Measurements from ENCODE around the gene PMPCA. TPM values are rescaled to one million over a fixed set of nuclear protein-coding genes. Genes with fewer than 3 reads are reported as not detected.
A peak's percentile ranks its signal among the peaks of the same experiment; 100 is the strongest.

Gene PMPCA
- total and polyA plus RNA-seq, 2 of the 8 experiments (the other 6 are each of a cell fraction or from before 2014, with no cell fraction given): 60.0 to 88.2 TPM

DNA sequence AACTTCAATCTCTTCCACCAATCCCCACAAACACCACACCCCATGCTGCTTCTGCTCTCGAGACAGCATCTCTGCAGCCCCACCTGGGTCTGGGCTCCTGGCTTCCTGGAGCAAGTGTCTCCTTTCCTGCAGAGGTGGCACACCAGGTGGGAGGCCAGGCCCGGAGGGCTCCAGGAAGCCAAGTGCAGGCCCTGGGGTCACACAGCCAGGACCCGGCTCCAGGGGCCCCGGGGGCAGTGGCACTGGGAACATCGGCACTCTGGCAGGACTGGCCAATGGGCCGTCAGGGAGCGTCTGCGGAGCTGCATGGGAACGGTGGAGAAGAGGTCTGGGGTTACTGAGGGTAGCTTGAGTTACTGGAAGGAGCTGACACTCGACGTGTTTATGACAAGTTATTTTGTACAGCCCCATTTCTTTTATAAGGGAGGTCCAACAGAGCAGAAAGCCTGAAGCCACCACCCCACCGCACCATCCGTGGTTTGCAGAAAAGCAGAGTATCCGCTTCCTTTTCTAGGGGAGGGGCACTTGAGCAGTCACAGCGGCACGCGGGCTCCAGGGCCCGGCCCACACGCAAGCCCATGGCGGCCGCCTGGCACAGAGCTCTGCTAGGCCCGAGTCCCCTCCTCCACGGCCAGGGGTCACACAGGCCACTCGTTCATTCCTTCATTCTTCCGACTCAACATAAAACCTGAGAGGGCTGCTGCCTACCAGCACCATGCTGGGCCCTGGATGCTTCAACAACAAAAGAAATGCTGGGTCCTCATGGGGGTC is 43.8 kb downstream of the PMPCA start:
- H3K79me1 ChIP-seq (ENCODE audit: low read depth, low read length): no peaks in the 10 kb centered on the region
- DNase-seq (ENCODE audit: low read depth in 1 of 2, low spot score in 2 of 2) (no peak), FAIRE-seq (no peak)
- 95% methylated on average over 25 of the region's 25 CpGs; no CpG with 5 or more reads in 1 of the 2 experiments for WGBS, 2 experiments (ENCODE audit: extremely low coverage in 1 of 2, insufficient coverage in 1 of 2, insufficient read length in 1 of 2, insufficient replicate concordance in 2 of 2, low coverage in 1 of 2, low lambda C conversion rate in 2 of 2, missing lambda C conversion rate in 1 of 2)
- no peak overlapping the region for H4K5ac ChIP-seq (ENCODE audit: insufficient read length, low read depth, low read length)
- no peak overlapping the region for H2AFZ ChIP-seq (ENCODE audit: low read length)
- no peak overlapping the region for H2BK12ac ChIP-seq (ENCODE audit: low read depth, low read length)
- CTCF ChIA-PET (ENCODE audit: partially characterized antibody): interaction anchor here (1.3 to 1.7 kb wide), 4 partner anchors 9 to 31 kb away, joined by 3 to 6 read pairs (median 4); partner anchors contain the start of gene INPP5E
- H3K14ac ChIP-seq (ENCODE audit: insufficient read length): no peak overlapping the region
- H3K79me2 ChIP-seq (ENCODE audit: control insufficient read depth in 1 of 2, insufficient read depth in 2 of 2, low read length in 2 of 2): no peaks in the 10 kb centered on the region
- H3K36me3 ChIP-seq (ENCODE audit: control insufficient read depth in 2 of 4, insufficient read depth in 4 of 4, low read length in 3 of 4): peaks cover 28 to 59% (median 55%) of the 10 kb centered on the region in 4 experiments
- no peak overlapping the region for H3K27ac ChIP-seq (ENCODE audit: low read depth, low read length)
- no peak overlapping the region for H2BK120ac ChIP-seq (replicated peaks; ENCODE audit: low read depth, low read length)
- H2AK5ac ChIP-seq (ENCODE audit: low read depth, low read length): no peak overlapping the region
- H3K4me3 ChIP-seq (ENCODE audit: extremely low read depth in 1 of 4, insufficient read depth in 2 of 4, low read depth in 3 of 4, low read length in 4 of 4): no peak overlapping the region
- H3K18ac ChIP-seq (ENCODE audit: extremely low read depth, low read length): no peak overlapping the region
- no peak overlapping the region for H2BK5ac ChIP-seq (ENCODE audit: low read depth, low read length)
- peak overlapping the region; percentile 14; the same call in 1 of the 2 replicates for H4K8ac ChIP-seq (ENCODE audit: extremely low read depth, insufficient read depth, low read length)
- H3K9me3 ChIP-seq (ENCODE audit: insufficient read depth in 2 of 2, low read depth in 1 of 2, low read length in 1 of 2): no peaks in the 10 kb centered on the region
- POLR2A ChIA-PET (ENCODE audit: partially characterized antibody): interaction anchor here (1.0 to 2.1 kb wide), 5 partner anchors 12 to 65 kb away, joined by 3 to 10 read pairs (median 3); no protein-coding TSS in a partner anchor
- H3K23ac ChIP-seq (ENCODE audit: insufficient read length): no peak overlapping the region
- H4K91ac ChIP-seq (replicated peaks; ENCODE audit: insufficient read length, low read length): no peak overlapping the region
- no peak overlapping the region for H3K9ac ChIP-seq (replicated peaks in 1 of 4; ENCODE audit: extremely low read depth in 1 of 4, low read depth in 3 of 4, low read length in 3 of 4)
- H4K20me1 ChIP-seq (replicated peaks in 1 of 2; ENCODE audit: control insufficient read depth in 1 of 2, insufficient read depth in 2 of 2, low read length in 2 of 2): peaks cover 0 to 19% of the 10 kb centered on the region in 2 experiments
- H3K4ac ChIP-seq (replicated peaks; ENCODE audit: insufficient read length, low read depth, low read length): no peak overlapping the region
- no peaks in the 10 kb centered on the region for H3K23me2 ChIP-seq (ENCODE audit: low read depth, low read length)
- H2BK20ac ChIP-seq (ENCODE audit: low read length): no peak overlapping the region
- H2BK15ac ChIP-seq (ENCODE audit: low read length): no peak overlapping the region
- H3K56ac ChIP-seq (replicated peaks; ENCODE audit: insufficient read length, low read depth, low read length): no peak overlapping the region
- H3K4me2 ChIP-seq (ENCODE audit: insufficient read depth in 1 of 2, low read depth in 2 of 2, low read length in 2 of 2): no peak overlapping the region
- H3K4me1 ChIP-seq (replicated peaks in 1 of 4; ENCODE audit: control insufficient read depth in 3 of 4, insufficient read depth in 4 of 4, low read length in 3 of 4): no peaks in the 10 kb centered on the region
- no peaks in the 10 kb centered on the region for H3K27me3 ChIP-seq (replicated peaks in 1 of 4; ENCODE audit: control insufficient read depth in 3 of 4, extremely low read depth in 1 of 4, insufficient read depth in 3 of 4, low read length in 3 of 4)
- TF ChIP-seq JUN (IDR thresholded peaks at IDR 0.05; ENCODE audit: low read depth, low read length) (no peak), TEAD4 (IDR thresholded peaks at IDR 0.05; ENCODE audit: low read depth, low read length) (no peak), YY1 (IDR thresholded peaks at IDR 0.05; ENCODE audit: low read depth, low read length) (no peak), USF2 (IDR thresholded peaks at IDR 0.05; ENCODE audit: low read length) (no peak), SAP30 (IDR thresholded peaks at IDR 0.05; ENCODE audit: insufficient read depth, insufficient replicate concordance, low read length) (no peak), CBX8 (IDR thresholded peaks at IDR 0.05; ENCODE audit: borderline replicate concordance, low read depth, low read length) (no peak), E2F6 (IDR thresholded peaks at IDR 0.05) (no peak), POLR2AphosphoS5 (IDR thresholded peaks at IDR 0.05; ENCODE audit: low read depth, low read length) (no peak), PHF8 (conservative IDR thresholded peaks at IDR 0.05; ENCODE audit: low read depth, low read length) (no peak), BACH1 (IDR thresholded peaks at IDR 0.05; ENCODE audit: low read length) (no peak), SP1 (IDR thresholded peaks at IDR 0.05; ENCODE audit: low read depth, low read length) (no peak)

Measured in H1 (cell line).